Erythroblast (primary cell): ENCODE measurements around the gene ALDH2.

Source experiments
- GATA1 ChIP-seq: IDR thresholded peaks from 2 replicates; pipeline ENCODE4 v1.6.1; 2011; ENCODE audit warnings: low read depth, mild to moderate bottlenecking, control low read depth, low read length, moderate library complexity
- POLR2A ChIP-seq: IDR thresholded peaks from 2 replicates; pipeline ENCODE4 v1.6.1; 2011; ENCODE audit warnings: mild to moderate bottlenecking, low read length

DNA sequence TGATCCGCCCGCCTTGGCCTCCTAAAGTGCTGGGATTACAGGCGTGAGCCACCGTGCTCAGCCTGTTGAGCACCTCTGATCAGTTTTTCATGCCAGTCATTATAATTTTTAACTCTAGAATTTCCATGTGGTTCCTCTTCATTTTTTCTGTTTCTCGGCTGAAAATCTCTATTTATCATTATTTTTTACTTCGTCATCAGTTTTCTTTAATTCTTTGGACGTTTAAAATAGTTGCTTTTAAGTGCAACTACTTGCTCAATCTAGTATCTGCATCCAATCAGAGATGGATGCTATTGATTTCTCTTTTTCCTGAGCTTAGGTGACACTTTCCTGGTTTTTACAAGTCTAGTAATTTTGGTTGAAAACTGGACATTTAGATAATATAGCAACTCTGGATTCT lies 92.0 kb downstream of the ALDH2 start:
- TF ChIP-seq POLR2A (no peak), GATA1 (no peak)
